Breast epithelium (tissue), 3 donors: ENCODE data around the gene TRAF3IP1.

Experiments used
- POLR2A ChIP-seq: fragments of 450-650 bp; IDR thresholded peaks from one replicate; pipeline ENCODE4 v1.6.1; 2016; ENCODE audit warnings: antibody characterized with exemption, mild to moderate bottlenecking, moderate library complexity
- POLR2AphosphoS5 ChIP-seq, 3 donors: sonication (generic); formaldehyde crosslinking; IDR thresholded peaks; one replicate each; pipeline ENCODE4 v1.6.1; 2017; ENCODE audit warnings: antibody characterized with exemption in 3 of 3
- TF ChIP-seq, protein P1 (sequence below), 3 donors: fragments of 450-650 bp; IDR thresholded peaks; one replicate each; pipeline ENCODE4 v1.5.1; 2016 to 2017; ENCODE audit warnings: antibody characterized with exemption in 3 of 3, mild to moderate bottlenecking in 3 of 3, moderate library complexity in 3 of 3

DNA sequence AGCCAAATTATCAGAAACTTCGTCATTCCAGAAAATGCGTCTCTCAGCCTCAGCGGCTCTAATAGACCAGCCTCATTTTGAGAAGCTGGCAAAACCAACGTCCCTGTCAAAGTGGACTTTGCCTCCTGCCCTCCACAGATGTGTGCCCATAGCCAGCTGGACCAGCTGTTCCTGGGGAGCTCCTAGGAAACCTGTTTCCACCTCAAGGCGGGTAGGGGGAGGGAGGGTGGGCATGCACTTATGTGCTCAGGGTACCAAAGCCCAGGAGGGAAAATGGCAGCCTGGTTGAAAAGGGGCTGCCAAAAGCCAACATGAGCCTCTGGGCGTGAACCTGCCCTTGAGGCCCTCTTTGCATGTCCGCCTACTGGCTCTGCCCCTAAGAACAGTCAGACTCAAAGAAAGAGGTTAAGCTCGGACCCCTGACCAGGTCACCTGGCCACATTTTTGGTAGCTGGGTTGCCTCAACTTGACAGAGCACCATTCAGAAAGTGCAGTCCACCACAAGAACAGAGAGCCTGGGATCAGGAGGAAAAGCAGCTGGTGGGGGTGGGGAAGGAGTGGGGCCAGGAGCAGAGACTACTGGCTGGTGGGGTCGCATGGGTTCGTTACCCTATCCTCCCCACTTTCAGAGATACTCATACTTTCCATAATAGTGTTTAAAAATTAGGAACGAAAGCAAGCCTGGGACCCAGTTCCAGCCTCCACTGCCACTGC, 35.4 kb upstream of the TRAF3IP1 start:
- TF ChIP-seq, protein P1, sequence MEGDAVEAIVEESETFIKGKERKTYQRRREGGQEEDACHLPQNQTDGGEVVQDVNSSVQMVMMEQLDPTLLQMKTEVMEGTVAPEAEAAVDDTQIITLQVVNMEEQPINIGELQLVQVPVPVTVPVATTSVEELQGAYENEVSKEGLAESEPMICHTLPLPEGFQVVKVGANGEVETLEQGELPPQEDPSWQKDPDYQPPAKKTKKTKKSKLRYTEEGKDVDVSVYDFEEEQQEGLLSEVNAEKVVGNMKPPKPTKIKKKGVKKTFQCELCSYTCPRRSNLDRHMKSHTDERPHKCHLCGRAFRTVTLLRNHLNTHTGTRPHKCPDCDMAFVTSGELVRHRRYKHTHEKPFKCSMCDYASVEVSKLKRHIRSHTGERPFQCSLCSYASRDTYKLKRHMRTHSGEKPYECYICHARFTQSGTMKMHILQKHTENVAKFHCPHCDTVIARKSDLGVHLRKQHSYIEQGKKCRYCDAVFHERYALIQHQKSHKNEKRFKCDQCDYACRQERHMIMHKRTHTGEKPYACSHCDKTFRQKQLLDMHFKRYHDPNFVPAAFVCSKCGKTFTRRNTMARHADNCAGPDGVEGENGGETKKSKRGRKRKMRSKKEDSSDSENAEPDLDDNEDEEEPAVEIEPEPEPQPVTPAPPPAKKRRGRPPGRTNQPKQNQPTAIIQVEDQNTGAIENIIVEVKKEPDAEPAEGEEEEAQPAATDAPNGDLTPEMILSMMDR (IDR thresholded peaks at IDR 0.05), result no peak
- TF ChIP-seq POLR2A (no peak), POLR2AphosphoS5 (IDR thresholded peaks at IDR 0.05) (no peak)
